ENCODE measurements around the gene PTPRU.

The PTPRU gene

GRCh38 chr1:29332204-29332603 is 95.9 kb downstream of the PTPRU start:
- peak; percentile 44 for DNase-seq (ENCODE audit: low spot score)

- no peak for DNase-seq (ENCODE audit: low spot score)
Observed at GRCh38 chr1:29333008-29333407, 96.7 kb downstream of the PTPRU start.

- DNase-seq (ENCODE audit: low spot score) = no peak
Observed at GRCh38 chr1:29335573-29335972, 99.3 kb downstream of the PTPRU start.

DNA sequence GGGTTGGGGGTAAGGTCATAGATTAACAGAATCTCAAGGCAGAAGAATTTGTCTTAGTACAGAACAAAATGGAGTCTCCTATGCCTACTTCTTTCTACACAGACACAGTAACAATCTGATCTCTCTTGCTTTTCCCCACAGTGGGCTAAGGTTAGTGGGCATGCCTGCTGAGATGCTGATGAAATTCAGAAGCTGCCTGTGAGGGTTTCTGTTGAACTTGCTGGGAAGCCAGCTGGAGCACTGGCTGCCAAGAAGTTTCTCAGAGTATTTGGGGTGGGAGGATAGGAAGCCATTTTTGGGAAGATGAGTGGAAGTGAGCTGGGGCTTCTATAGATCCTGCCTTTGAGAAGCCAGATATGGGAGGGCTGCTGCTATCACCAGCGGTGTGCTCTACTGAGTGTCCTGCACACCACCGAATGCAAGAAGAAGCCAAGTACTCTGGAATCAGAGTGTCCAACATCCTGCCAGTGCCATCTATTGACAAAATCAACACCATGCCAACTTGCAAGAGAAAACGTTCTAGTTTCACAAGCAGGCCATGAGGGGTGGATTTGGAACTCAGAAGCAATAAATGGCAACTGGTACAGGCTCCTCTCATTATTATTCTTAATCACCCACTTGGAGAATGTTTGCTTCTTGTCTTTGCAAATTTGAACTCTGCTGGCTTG is 102.7 kb downstream of the PTPRU start:
- DNase-seq (ENCODE audit: low spot score) = no peak

DNA sequence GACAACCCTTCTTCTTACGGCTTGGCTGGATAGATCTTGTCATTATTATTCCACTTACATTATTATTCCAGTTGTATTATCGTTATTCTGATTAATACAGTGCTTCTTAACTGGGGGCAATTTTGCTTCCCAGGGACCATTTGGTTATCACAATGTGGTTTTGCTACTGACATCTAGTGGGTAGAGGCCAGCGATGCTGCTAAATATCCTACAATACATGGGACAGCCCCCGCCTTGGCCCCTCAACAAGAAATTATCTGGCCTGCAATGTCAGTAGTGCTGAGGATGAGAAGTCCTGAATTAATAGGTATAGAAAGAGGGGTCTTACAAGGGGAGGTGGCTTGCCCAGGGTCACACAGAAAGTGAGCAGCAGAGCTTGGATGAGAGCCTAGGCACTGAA is 105.6 kb downstream of the PTPRU start:
- DNase-seq (ENCODE audit: low spot score) = no peak

DNA sequence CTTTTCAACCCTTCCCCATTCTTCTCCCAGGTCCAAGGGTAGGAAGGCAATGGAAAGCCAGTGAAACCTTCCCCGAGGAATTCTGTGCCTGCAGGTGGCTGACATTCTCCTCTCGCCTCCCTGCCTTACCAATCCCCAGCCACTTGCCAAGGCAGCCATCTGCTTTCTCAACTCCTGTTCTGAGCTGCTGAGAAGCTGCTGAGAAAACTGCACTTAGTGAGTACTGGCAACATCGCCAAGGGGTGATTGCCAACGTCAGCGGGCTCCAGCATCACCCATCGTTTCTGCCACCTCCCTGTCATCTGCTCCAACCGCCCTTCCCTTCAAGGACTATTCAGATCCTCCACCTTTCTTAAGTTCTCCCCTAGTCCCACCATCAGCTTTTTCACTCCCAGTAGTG is 106.0 kb downstream of the PTPRU start:
- no peak for DNase-seq (ENCODE audit: low spot score)

GRCh38 chr1:29342983-29343382 is 106.7 kb downstream of the PTPRU start:
- no peak for DNase-seq (ENCODE audit: low spot score)

GRCh38 chr1:29343476-29343875 is 107.2 kb downstream of the PTPRU start:
- no peak for DNase-seq (ENCODE audit: low spot score)

- no peak for DNase-seq (ENCODE audit: low spot score)
Observed at GRCh38 chr1:29343908-29344307, 107.6 kb downstream of the PTPRU start.

- DNase-seq (ENCODE audit: low spot score) = no peak
Observed at GRCh38 chr1:29344336-29344735, 108.0 kb downstream of the PTPRU start.

DNA sequence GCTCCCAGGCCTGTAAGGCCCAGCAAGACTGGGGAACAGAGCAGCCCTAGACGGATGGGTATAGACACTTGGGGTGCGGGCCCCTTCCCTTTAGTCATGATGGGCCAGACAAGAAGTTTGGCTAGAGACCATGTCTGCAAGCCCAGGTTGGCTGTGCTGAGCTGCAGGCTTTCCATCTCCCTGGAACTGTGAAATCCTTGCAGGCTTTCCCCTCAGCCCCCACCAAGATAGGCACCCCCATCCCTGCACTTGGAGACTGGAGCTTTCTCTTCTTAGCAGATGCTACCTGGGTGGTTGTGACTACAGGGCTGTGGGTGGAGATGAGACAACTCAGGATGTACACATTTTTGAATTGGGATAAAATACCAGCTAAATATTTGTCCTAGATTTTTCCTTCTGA is 110.3 kb downstream of the PTPRU start:
- DNase-seq (ENCODE audit: low spot score) = no peak

DNA sequence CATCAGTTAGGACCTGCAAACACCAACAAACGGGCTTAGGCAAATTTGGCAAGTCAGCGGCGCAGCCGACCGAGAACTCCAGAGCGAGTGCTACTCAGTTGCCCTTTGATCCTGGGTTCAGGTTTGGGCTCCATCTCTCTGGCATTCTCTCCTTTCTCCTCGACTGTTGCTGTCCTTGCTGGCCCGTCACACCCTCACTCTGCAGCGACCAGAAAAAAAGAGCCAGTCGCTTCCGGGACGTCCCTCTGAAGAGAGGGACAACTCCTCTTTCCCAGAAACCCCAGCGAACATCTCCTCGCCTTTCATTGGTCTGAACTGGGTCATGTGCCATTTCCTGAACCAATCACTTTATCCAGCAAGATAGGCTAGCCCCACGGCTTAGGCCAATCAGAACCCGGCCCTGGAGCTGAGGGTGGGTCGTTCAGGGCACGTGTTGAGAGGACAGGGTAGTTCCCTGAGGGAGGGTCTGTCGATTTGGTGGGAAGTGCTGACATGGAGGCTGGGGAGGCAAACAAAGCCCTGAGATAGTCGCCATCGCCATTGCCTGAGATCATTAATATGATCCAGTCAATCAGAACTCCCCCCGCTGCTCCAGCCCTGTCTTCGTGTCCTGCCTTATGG is 113.7 kb downstream of the PTPRU start:
- no peak for DNase-seq (ENCODE audit: low spot score)

DNA sequence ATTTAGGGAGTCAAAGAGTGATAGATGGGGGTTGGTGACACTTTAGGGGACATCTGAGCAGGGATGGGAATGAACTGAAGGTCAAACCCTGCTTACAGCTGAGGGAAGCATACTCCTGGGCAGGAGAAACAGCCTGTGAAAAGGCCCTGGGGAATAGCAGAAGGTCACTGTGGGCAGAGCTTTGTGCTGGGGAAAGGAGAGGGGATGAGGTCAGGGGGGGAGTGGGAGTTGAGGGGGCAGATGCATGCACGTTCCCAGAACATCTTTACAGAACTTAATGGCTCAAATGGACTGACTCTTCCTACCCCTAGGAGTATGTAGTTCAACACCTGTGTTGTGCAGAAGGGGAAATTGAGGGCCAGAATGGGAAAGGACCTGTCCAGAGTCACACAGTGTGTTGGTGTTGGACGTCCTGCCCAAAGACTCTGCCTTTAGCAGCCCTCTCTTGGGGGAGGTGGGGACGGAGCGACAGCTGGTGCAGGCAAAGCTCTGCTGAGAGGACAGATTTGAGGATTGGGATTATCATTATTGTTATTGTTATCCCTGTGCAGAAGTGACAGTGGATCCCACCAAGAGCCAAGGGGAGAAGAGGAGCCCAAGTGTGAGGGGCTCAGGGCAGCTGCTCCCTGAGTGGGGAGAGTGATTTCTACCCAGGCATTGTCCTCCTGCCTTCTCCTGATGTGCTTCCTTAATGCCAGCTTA is 116.5 kb downstream of the PTPRU start:
- no peak for DNase-seq (ENCODE audit: low spot score)

GRCh38 chr1:29354511-29355098 is 118.3 kb downstream of the PTPRU start:
- DNase-seq (ENCODE audit: low spot score) = no peak

GRCh38 chr1:29355375-29355774 is 119.1 kb downstream of the PTPRU start:
- DNase-seq (ENCODE audit: low spot score) = no peak

DNA sequence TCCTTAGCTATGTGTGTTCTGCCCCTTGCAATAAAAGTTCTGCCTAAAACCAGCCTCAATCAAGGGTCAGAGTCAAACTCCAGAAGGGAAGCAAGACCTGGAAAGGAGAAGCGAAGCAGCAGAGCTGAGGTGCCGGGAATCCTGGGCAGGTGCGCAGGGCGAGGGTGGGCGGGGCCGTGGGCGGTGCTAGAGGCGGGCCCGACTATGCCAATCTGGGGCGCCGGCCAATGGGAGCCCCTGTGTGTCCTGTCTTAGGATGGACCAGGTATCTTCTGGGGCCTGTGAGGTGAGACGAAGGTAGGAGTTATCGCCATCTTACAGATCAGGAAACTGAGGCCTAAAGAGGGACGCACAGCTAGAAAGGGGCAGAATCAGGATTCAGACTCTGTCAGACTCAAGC is 120.3 kb downstream of the PTPRU start:
- DNase-seq (ENCODE audit: low spot score) = no peak

- no peak for DNase-seq (ENCODE audit: low spot score)
Observed at GRCh38 chr1:29357452-29357851, 121.1 kb downstream of the PTPRU start.

DNA sequence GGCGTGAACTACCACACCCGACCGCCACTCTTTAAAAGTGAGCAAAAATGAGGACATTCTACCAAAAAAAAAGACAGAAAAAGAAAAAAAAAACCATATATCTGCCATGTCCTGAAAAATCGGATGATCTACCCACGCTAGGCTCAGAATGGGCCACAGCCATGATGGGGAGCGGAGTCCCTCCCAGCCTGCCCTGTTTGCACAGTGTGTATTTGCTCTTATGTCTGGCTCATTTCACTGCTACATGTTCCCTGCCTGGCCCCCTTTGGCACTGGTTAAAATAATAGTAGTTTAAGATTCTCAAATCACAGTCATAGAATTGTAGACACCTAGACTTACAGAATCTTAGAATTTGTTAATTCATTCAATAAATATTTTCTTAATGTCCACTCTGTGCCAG is 121.9 kb downstream of the PTPRU start:
- no peak for DNase-seq (ENCODE audit: low spot score)

DNA sequence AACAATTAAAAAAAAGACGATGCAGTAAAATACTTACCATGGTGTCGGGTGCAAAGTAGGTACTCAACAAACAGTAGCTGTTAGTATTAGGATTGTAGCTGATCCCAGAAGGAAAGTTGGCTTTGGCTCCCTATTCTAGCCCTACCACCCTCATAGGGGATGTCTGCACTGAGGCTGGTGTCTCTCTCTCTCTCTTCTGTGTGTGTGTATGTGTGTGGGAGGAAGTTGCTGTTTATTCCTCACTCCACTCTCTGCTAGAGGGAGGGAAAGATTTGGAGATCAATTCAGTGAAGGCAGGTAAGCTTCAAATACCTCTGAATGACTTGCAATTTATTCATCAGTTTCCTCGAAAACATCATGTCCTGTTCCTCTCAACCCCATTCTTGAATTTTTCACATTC is 124.4 kb downstream of the PTPRU start:
- no peak for DNase-seq (ENCODE audit: low spot score)

- DNase-seq (ENCODE audit: low spot score) = no peak
Observed at GRCh38 chr1:29361686-29362085, 125.4 kb downstream of the PTPRU start.

GRCh38 chr1:29362116-29362515 is 125.8 kb downstream of the PTPRU start:
- DNase-seq (ENCODE audit: low spot score) = no peak

GRCh38 chr1:29362764-29363163 is 126.4 kb downstream of the PTPRU start:
- no peak for DNase-seq (ENCODE audit: low spot score)

DNA sequence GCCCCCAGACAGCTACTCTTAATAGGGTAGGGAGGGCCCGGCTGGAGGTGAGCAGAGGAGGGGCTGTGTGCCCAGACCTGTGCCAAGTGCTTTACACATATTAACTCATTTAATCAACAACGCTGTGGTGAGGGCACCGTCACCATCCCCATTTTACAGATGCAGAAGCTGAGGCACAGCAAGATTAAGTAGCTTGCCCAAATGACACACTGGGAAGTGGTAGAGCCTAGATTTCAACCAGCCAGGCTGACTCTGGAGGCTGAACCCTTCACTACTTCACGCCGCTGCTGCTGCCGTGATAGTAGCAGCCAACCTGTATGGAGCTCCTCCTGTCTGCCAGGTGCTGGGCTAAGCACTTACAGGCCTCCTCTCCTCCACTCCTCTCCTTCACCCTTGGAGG is 127.2 kb downstream of the PTPRU start:
- no peak for DNase-seq (ENCODE audit: low spot score)

Data from HuH-7 (cell line).